CD4-positive, alpha-beta T cell treated with Interleukin-17A for 4 hours (primary cell): ENCODE data around the gene MKX.
"Not testable (repeated sequence)": the region's sequence is repeated elsewhere in the genome, so short reads cannot be mapped to it uniquely, and the experiment has no call there.

ENCODE experiments used
- DNase-seq: peaks from one replicate; pipeline ENCODE4 v3.0.0-alpha.2; 2020; ENCODE audit warnings: mixed read lengths

The MKX gene

GRCh38 chr10:27688991-27689390 lies 56.6 kb downstream of the MKX start:
- DNase-seq: no peak

- DNase-seq: no peak
Observed at GRCh38 chr10:27688276-27688675, 57.3 kb downstream of the MKX start.

GRCh38 chr10:27687743-27688142 lies 57.9 kb downstream of the MKX start:
- no peak for DNase-seq

GRCh38 chr10:27687326-27687725 lies 58.3 kb downstream of the MKX start:
- no peak for DNase-seq

GRCh38 chr10:27685681-27686080 lies 59.9 kb downstream of the MKX start:
- DNase-seq: no peak

GRCh38 chr10:27683226-27683625 lies 62.4 kb downstream of the MKX start:
- DNase-seq: no peak

GRCh38 chr10:27681795-27682194 lies 63.8 kb downstream of the MKX start:
- DNase-seq: not testable (repeated sequence)

- no peak for DNase-seq
Observed at GRCh38 chr10:27680691-27681605, 64.7 kb downstream of the MKX start.

- DNase-seq: no peak
Observed at GRCh38 chr10:27680006-27680557, 65.5 kb downstream of the MKX start.

- DNase-seq: no peak
Observed at GRCh38 chr10:27679369-27679912, 66.2 kb downstream of the MKX start.

GRCh38 chr10:27678166-27678565 lies 67.5 kb downstream of the MKX start:
- DNase-seq: no peak

- no peak for DNase-seq
Observed at GRCh38 chr10:27673065-27673464, 72.6 kb downstream of the MKX start.

- DNase-seq: no peak
Observed at GRCh38 chr10:27671821-27672220, 73.8 kb downstream of the MKX start.

GRCh38 chr10:27664461-27664860 lies 81.2 kb downstream of the MKX start:
- DNase-seq: no peak

GRCh38 chr10:27663621-27664020 lies 82.0 kb downstream of the MKX start:
- no peak for DNase-seq

- DNase-seq: no peak
Observed at GRCh38 chr10:27661514-27662286, 83.9 kb downstream of the MKX start.

- DNase-seq: no peak
Observed at GRCh38 chr10:27660711-27661110, 84.9 kb downstream of the MKX start.

GRCh38 chr10:27660268-27660667 lies 85.4 kb downstream of the MKX start:
- DNase-seq: no peak

GRCh38 chr10:27659786-27660185 lies 85.8 kb downstream of the MKX start:
- DNase-seq: no peak

GRCh38 chr10:27658788-27659187 lies 86.8 kb downstream of the MKX start:
- no peak for DNase-seq

- no peak for DNase-seq
Observed at GRCh38 chr10:27655296-27655695, 90.3 kb downstream of the MKX start.

- no peak for DNase-seq
Observed at GRCh38 chr10:27654284-27654683, 91.3 kb downstream of the MKX start.

- DNase-seq: no peak
Observed at GRCh38 chr10:27646604-27647175, 98.9 kb downstream of the MKX start.
